HepG2 (cell line): Measurements from ENCODE around the gene GNRH2. TPM values are rescaled to one million over a fixed set of nuclear protein-coding genes. Genes with fewer than 3 reads are reported as not detected.

Experiments used
- ATF1 ChIP-seq: IDR thresholded peaks from 2 replicates; pipeline ENCODE4 v1.6.1; 2016; ENCODE audit warnings: mild to moderate bottlenecking, control low read depth
- KAT8 ChIP-seq: IDR thresholded peaks from 2 replicates; pipeline ENCODE4 v1.6.1; 2016; ENCODE audit warnings: missing genetic modification reagents, missing compliant biosample characterization
- PRDM15 ChIP-seq: sonication (generic); formaldehyde crosslinking; IDR thresholded peaks from 2 replicates; pipeline ENCODE4 v1.4.0; 2020; ENCODE audit warnings: missing genetic modification reagents
- SMARCC2 ChIP-seq: fragments of 450-650 bp; IDR thresholded peaks from 2 replicates; pipeline ENCODE4 v1.6.1; 2017; ENCODE audit warnings: antibody characterized with exemption, mild to moderate bottlenecking
- SP140L ChIP-seq: sonication (generic); formaldehyde crosslinking; IDR thresholded peaks from 2 replicates; pipeline ENCODE4 v1.4.0; 2020; ENCODE audit warnings: missing genetic modification reagents, borderline replicate concordance
- polyA plus RNA-seq, 8 experiments: library from polyadenylated mRNA; depleted of rRNA in 3 of 8; stranded (reverse) in 7 of 8; unstranded in 1 of 8; fragments of >200 nt; fragmentation: Illumina TruSeq in 4 of 8; extraction: Trizol in 4 of 8; gene quantifications; 2 replicates each; pipeline versions ENCODE4 v1.2.1 to v1.2.3, GENCODE V29; 2011 to 2016; ENCODE audit warnings: low read depth in 4 of 8, missing spikeins in 1 of 8, mixed read lengths in 1 of 8; ENCODE audit not compliant: insufficient read depth in 1 of 8
- total RNA-seq, 5 experiments: library from RNA; depleted of rRNA; stranded (reverse); fragments of >200 nt; fragmentation: Illumina TruSeq; extraction: Trizol; gene quantifications; 2 replicates each; pipeline ENCODE4 v1.2.3, GENCODE V29; 2016; ENCODE audit warnings: low read depth in 1 of 5
- TF ChIP-seq, protein P1 (sequence below): sonication (generic); formaldehyde crosslinking; IDR thresholded peaks from 2 replicates; pipeline ENCODE4 v1.5.1; 2020; ENCODE audit warnings: mild to moderate bottlenecking, missing genetic modification reagents, moderate library complexity

GNRH2 gene
- total and polyA plus RNA-seq, 2 of the 13 experiments (the other 11 are each of a cell fraction or from before 2014, with no cell fraction given), result 0.28 TPM; not detected in 1

GRCh38 chr20:3072530-3073250 lies 29.3 kb downstream of the GNRH2 start (continued):
- TF ChIP-seq PRDM15 (CRISPR knock-in tag) (no peak), ATF1 (CRISPR knock-in tag) (no peak), SP140L (CRISPR knock-in tag) (no peak), SMARCC2 (no peak), KAT8 (no peak)
- TF ChIP-seq, protein P1, sequence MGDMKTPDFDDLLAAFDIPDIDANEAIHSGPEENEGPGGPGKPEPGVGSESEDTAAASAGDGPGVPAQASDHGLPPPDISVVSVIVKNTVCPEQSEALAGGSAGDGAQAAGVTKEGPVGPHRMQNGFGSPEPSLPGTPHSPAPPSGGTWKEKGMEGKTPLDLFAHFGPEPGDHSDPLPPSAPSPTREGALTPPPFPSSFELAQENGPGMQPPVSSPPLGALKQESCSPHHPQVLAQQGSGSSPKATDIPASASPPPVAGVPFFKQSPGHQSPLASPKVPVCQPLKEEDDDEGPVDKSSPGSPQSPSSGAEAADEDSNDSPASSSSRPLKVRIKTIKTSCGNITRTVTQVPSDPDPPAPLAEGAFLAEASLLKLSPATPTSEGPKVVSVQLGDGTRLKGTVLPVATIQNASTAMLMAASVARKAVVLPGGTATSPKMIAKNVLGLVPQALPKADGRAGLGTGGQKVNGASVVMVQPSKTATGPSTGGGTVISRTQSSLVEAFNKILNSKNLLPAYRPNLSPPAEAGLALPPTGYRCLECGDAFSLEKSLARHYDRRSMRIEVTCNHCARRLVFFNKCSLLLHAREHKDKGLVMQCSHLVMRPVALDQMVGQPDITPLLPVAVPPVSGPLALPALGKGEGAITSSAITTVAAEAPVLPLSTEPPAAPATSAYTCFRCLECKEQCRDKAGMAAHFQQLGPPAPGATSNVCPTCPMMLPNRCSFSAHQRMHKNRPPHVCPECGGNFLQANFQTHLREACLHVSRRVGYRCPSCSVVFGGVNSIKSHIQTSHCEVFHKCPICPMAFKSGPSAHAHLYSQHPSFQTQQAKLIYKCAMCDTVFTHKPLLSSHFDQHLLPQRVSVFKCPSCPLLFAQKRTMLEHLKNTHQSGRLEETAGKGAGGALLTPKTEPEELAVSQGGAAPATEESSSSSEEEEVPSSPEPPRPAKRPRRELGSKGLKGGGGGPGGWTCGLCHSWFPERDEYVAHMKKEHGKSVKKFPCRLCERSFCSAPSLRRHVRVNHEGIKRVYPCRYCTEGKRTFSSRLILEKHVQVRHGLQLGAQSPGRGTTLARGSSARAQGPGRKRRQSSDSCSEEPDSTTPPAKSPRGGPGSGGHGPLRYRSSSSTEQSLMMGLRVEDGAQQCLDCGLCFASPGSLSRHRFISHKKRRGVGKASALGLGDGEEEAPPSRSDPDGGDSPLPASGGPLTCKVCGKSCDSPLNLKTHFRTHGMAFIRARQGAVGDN (CRISPR knock-in tag), result peak; percentile 7
